T1000 (cell line): ENCODE data around the gene TUBGCP4.
"Not testable (repeated sequence)": the region's sequence is repeated elsewhere in the genome, so short reads cannot be mapped to it uniquely, and the experiment has no call there.

ENCODE experiments used
- DNase-seq: peaks from one replicate; lab custom pipeline; 2025; ENCODE audit warnings: mixed read lengths; lab: John Stamatoyannopoulos, UW

Gene TUBGCP4

GRCh38 chr15:43370975-43371974 lies at the start of gene TUBGCP4, which contains the start of gene ZSCAN29:
Gene TUBGCP4 (plus strand): TSS chr15:43371101. CDS start chr15:43371355, 254 bp downstream.
Gene ZSCAN29 (minus strand): TSS chr15:43371043. CDS start chr15:43369913, 1,130 bp downstream.
- peak; percentile 56 for DNase-seq

GRCh38 chr15:43325039-43325684 lies 45.7 kb upstream of the TUBGCP4 start:
- no peak for DNase-seq

- DNase-seq: no peak
These were observed 41.5 kb upstream of the TUBGCP4 start for GRCh38 chr15:43329217-43329959.

- peak; percentile 75 for DNase-seq
These were observed 40.7 kb upstream of the TUBGCP4 start, which contains the start of gene LCMT2 for GRCh38 chr15:43329960-43330779. Gene LCMT2 (minus strand): TSS chr15:43330573. CDS start chr15:43330489, 84 bp downstream.

GRCh38 chr15:43330780-43331087 lies 40.2 kb upstream of the TUBGCP4 start:
- no peak for DNase-seq

GRCh38 chr15:43346305-43346704 lies 24.6 kb upstream of the TUBGCP4 start:
- no peak for DNase-seq

- DNase-seq: no peak
These were observed 23.8 kb upstream of the TUBGCP4 start for GRCh38 chr15:43347114-43347513.

- no peak for DNase-seq
These were observed 18.1 kb upstream of the TUBGCP4 start for GRCh38 chr15:43352693-43353382.

- no peak for DNase-seq
These were observed 10.1 kb upstream of the TUBGCP4 start for GRCh38 chr15:43360821-43361220.

- no peak for DNase-seq
These were observed 9.5 kb upstream of the TUBGCP4 start for GRCh38 chr15:43361313-43361903.

GRCh38 chr15:43370310-43370974 lies 459 bp upstream of the TUBGCP4 start:
- no peak for DNase-seq

GRCh38 chr15:43376017-43376705 lies 5.3 kb downstream of the TUBGCP4 start:
- no peak for DNase-seq

GRCh38 chr15:43378601-43379000 lies 7.7 kb downstream of the TUBGCP4 start:
- no peak for DNase-seq

GRCh38 chr15:43382310-43382709 lies 11.4 kb downstream of the TUBGCP4 start:
- no peak for DNase-seq

- DNase-seq: no peak
These were observed 12.2 kb downstream of the TUBGCP4 start for GRCh38 chr15:43383070-43383469.

GRCh38 chr15:43390723-43391122 lies 19.8 kb downstream of the TUBGCP4 start:
- DNase-seq: no peak

- DNase-seq: not testable (repeated sequence)
These were observed 22.7 kb downstream of the TUBGCP4 start for GRCh38 chr15:43393592-43393991.

GRCh38 chr15:43402255-43402654 lies 31.4 kb downstream of the TUBGCP4 start:
- DNase-seq: no peak

GRCh38 chr15:43403616-43404015 lies 32.7 kb downstream of the TUBGCP4 start:
- DNase-seq: no peak
